HG03159 (cell line): ENCODE measurements around the gene ASB5.
"Not testable (repeated sequence)": the region's sequence is repeated elsewhere in the genome, so short reads cannot be mapped to it uniquely, and the experiment has no call there.

Source experiments
- ATAC-seq: cut with Tn5 transposase; IDR thresholded peaks from one replicate; pipeline ENCODE4 v1.9.1; 2021; ENCODE audit warnings: mild to moderate bottlenecking, moderate library complexity; ENCODE audit not compliant: unreplicated experiment

Gene ASB5

GRCh38 chr4:176279560-176279959 lies 10.5 kb upstream of the ASB5 start:
- ATAC-seq: not testable (repeated sequence)

- ATAC-seq: peak; percentile 97
Measured at GRCh38 chr4:176277162-176277904, 8.3 kb upstream of the ASB5 start.

GRCh38 chr4:176276710-176277109 lies 7.7 kb upstream of the ASB5 start:
- ATAC-seq: no peak

GRCh38 chr4:176274441-176274840 lies 5.4 kb upstream of the ASB5 start:
- ATAC-seq: no peak

- no peak for ATAC-seq
Measured at GRCh38 chr4:176273736-176274135, 4.7 kb upstream of the ASB5 start.

GRCh38 chr4:176272799-176273198 lies 3.8 kb upstream of the ASB5 start:
- no peak for ATAC-seq

GRCh38 chr4:176271749-176272148 lies 2.7 kb upstream of the ASB5 start:
- no peak for ATAC-seq

- ATAC-seq: no peak
Measured at GRCh38 chr4:176270669-176271068, 1.6 kb upstream of the ASB5 start.

- no peak for ATAC-seq
Measured at GRCh38 chr4:176266026-176266425, 3.0 kb downstream of the ASB5 start.

GRCh38 chr4:176262243-176262642 lies 6.8 kb downstream of the ASB5 start:
- peak; percentile 80 for ATAC-seq

GRCh38 chr4:176261481-176261880 lies 7.5 kb downstream of the ASB5 start:
- no peak for ATAC-seq

- ATAC-seq: no peak
Measured at GRCh38 chr4:176261018-176261417, 8.0 kb downstream of the ASB5 start.

- no peak for ATAC-seq
Measured at GRCh38 chr4:176259330-176260090, 9.5 kb downstream of the ASB5 start.

GRCh38 chr4:176258135-176258534 lies 10.9 kb downstream of the ASB5 start:
- no peak for ATAC-seq

- ATAC-seq: no peak
Measured at GRCh38 chr4:176256921-176257320, 12.1 kb downstream of the ASB5 start.

GRCh38 chr4:176242764-176243347 lies 26.2 kb downstream of the ASB5 start:
- no peak for ATAC-seq

- ATAC-seq: no peak
Measured at GRCh38 chr4:176241703-176242102, 27.3 kb downstream of the ASB5 start.

GRCh38 chr4:176238826-176239225 lies 30.2 kb downstream of the ASB5 start:
- no peak for ATAC-seq

- no peak for ATAC-seq
Measured at GRCh38 chr4:176238157-176238610, 30.8 kb downstream of the ASB5 start.

- no peak for ATAC-seq
Measured at GRCh38 chr4:176236946-176237345, 32.1 kb downstream of the ASB5 start.

GRCh38 chr4:176230836-176231235 lies 38.2 kb downstream of the ASB5 start:
- no peak for ATAC-seq

- no peak for ATAC-seq
Measured at GRCh38 chr4:176229645-176230044, 39.4 kb downstream of the ASB5 start.
